Thoracic aorta (tissue), 2 donors: ENCODE results near the gene LETM1. TPM values are rescaled to one million over a fixed set of nuclear protein-coding genes. Genes with fewer than 3 reads are reported as not detected.

Experiments
- ATAC-seq: fragments of 150-250 bp; one replicate; pipeline ENCODE4 v1.8.0; 2017; ENCODE audit warnings: low read depth; ENCODE audit not compliant: insufficient number of reproducible peaks, low FRiP score
- DNase-seq: peaks from one replicate; pipeline ENCODE4 v3.0.0-alpha.2; 2020; ENCODE audit warnings: low spot score
- H3K27ac ChIP-seq, 2 donors: fragments of 200-600 bp; sonication (generic); 1 replicate in 1 of 2; 2 replicates in 1 of 2; pipeline ENCODE4 v1.5.1; 2016; ENCODE audit warnings: mild to moderate bottlenecking in 2 of 2, moderate library complexity in 2 of 2
- H3K27me3 ChIP-seq: fragments of 200-600 bp; sonication (generic); replicated peaks from 2 replicates; pipeline ENCODE4 v1.6.0; 2016; ENCODE audit warnings: mild to moderate bottlenecking; ENCODE audit not compliant: insufficient read depth
- H3K36me3 ChIP-seq: fragments of 200-600 bp; sonication (generic); one replicate; pipeline ENCODE4 v1.5.1; 2016
- H3K4me1 ChIP-seq, 2 donors: fragments of 200-600 bp; sonication (generic); 1 replicate in 1 of 2; 2 replicates in 1 of 2; pipeline versions ENCODE4 v1.5.1 to v1.6.0; 2016; ENCODE audit warnings: low read depth in 2 of 2, mild to moderate bottlenecking in 1 of 2; ENCODE audit not compliant: control insufficient read depth in 1 of 2
- H3K4me3 ChIP-seq: fragments of 200-600 bp; sonication (generic); 2 replicates; pipeline ENCODE4 v1.5.1; 2016; ENCODE audit warnings: mild to moderate bottlenecking
- H3K9me3 ChIP-seq: fragments of 200-600 bp; sonication (generic); 2 replicates; pipeline ENCODE4 v1.5.1; 2016
- CTCF ChIP-seq: fragments of 200-600 bp; sonication (generic); IDR thresholded peaks from one replicate; pipeline ENCODE4 v1.5.1; 2019; ENCODE audit warnings: antibody characterized with exemption
- total RNA-seq, 2 donors: library from RNA; depleted of rRNA; stranded (reverse); fragments of >200 nt; gene quantifications; one replicate each; pipeline versions ENCODE4 v1.1.0 to v1.2.3, GENCODE V29; 2016

Gene LETM1
- total RNA-seq, 2 donors from 2014 or later = 30.5 to 68.9 TPM

- no peak for ATAC-seq
- H3K4me3 ChIP-seq = no peak overlapping the region
- no peak overlapping the region for H3K27ac ChIP-seq
- no peak for TF ChIP-seq CTCF
- H3K4me1 ChIP-seq = no peaks in the 10 kb centered on the region
- no peaks in the 10 kb centered on the region for H3K9me3 ChIP-seq
- no peak for DNase-seq
- H3K27me3 ChIP-seq = no peaks in the 10 kb centered on the region
- H3K36me3 ChIP-seq = no peaks in the 10 kb centered on the region
These were observed 27.6 kb upstream of the LETM1 start for GRCh38 chr4:1883583-1883982.

GRCh38 chr4:1882850-1883271 is 26.9 kb upstream of the LETM1 start:
- ATAC-seq (no peak), DNase-seq (no peak)
- TF ChIP-seq CTCF = no peak
- Histone ChIP-seq H3K4me3 (no peak overlapping the region), H3K27ac (no peak overlapping the region), H3K36me3 (no peaks in the 10 kb centered on the region), H3K27me3 (no peaks in the 10 kb centered on the region), H3K4me1 (no peaks in the 10 kb centered on the region), H3K9me3 (no peaks in the 10 kb centered on the region)

GRCh38 chr4:1880332-1880731 is 24.4 kb upstream of the LETM1 start:
- Histone ChIP-seq H3K27me3 (no peaks in the 10 kb centered on the region), H3K9me3 (no peaks in the 10 kb centered on the region), H3K4me3 (no peak overlapping the region), H3K4me1 (no peaks in the 10 kb centered on the region), H3K27ac (no peak overlapping the region), H3K36me3 (no peaks in the 10 kb centered on the region)
- ATAC-seq = no peak
- TF ChIP-seq CTCF = no peak
- no peak for DNase-seq

GRCh38 chr4:1879485-1879884 is 23.5 kb upstream of the LETM1 start:
- no peak for TF ChIP-seq CTCF
- ATAC-seq = no peak
- Histone ChIP-seq H3K27ac (no peak overlapping the region), H3K36me3 (no peaks in the 10 kb centered on the region), H3K9me3 (no peaks in the 10 kb centered on the region), H3K27me3 (no peaks in the 10 kb centered on the region), H3K4me1 (no peaks in the 10 kb centered on the region), H3K4me3 (no peak overlapping the region)
- DNase-seq = no peak

GRCh38 chr4:1874201-1874600 is 18.2 kb upstream of the LETM1 start:
- no peaks in the 10 kb centered on the region for H3K27me3 ChIP-seq
- H3K36me3 ChIP-seq = no peaks in the 10 kb centered on the region
- H3K27ac ChIP-seq = no peak overlapping the region
- no peak overlapping the region for H3K4me3 ChIP-seq
- peaks cover 5 to 22% of the 10 kb centered on the region in 2 donors for H3K4me1 ChIP-seq
- DNase-seq (no peak), ATAC-seq (no peak)
- no peak for TF ChIP-seq CTCF
- H3K9me3 ChIP-seq = no peaks in the 10 kb centered on the region
